ENCODE results near the gene MAGI1.

DNA sequence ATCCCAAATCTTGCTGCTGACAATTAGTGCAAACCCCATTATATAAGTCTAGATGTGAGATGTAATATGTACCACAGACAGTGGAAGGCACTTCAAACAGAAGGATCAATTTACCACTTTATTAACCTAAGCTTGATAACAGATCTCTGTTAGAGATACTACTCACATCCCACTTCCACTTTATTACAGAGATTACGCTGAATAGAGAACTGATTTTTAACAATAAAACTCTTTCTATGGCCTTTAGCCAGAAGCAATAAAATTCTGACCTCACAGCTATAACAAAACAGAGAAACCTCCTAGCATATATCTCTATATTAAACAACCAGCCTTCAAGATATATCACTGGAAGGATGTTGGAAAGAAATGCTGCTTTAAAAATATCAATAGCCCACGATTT is 517.7 kb downstream of the MAGI1 start:
- TF ChIP-seq, protein P1, sequence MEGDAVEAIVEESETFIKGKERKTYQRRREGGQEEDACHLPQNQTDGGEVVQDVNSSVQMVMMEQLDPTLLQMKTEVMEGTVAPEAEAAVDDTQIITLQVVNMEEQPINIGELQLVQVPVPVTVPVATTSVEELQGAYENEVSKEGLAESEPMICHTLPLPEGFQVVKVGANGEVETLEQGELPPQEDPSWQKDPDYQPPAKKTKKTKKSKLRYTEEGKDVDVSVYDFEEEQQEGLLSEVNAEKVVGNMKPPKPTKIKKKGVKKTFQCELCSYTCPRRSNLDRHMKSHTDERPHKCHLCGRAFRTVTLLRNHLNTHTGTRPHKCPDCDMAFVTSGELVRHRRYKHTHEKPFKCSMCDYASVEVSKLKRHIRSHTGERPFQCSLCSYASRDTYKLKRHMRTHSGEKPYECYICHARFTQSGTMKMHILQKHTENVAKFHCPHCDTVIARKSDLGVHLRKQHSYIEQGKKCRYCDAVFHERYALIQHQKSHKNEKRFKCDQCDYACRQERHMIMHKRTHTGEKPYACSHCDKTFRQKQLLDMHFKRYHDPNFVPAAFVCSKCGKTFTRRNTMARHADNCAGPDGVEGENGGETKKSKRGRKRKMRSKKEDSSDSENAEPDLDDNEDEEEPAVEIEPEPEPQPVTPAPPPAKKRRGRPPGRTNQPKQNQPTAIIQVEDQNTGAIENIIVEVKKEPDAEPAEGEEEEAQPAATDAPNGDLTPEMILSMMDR (IDR thresholded peaks at IDR 0.05), result no peak
- no peak for TF ChIP-seq POLR2A (IDR thresholded peaks at IDR 0.05)

All from uterus (tissue), 2 donors.